Measurements from ENCODE around the gene TTLL4.

TTLL4 gene

DNA sequence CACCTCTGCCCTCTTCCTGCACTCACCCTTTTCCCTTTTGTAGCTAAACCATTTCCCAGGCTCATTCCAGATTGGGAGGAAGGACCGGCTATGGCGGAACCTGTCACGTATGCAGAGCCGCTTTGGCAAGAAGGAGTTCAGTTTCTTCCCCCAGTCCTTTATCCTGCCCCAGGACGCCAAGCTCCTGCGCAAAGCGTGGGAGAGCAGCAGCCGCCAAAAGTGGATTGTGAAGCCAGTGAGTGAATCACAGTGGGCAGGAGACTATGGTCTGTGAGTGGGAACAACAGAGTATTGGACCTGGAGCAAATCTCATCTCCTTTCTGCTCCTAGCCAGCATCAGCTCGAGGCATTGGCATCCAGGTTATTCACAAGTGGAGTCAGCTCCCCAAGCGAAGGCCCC lies 36.3 kb downstream of the TTLL4 start:
- H3K9ac ChIP-seq (ENCODE audit: low read length), result no peak overlapping the region
- H3K4me1 ChIP-seq (ENCODE audit: low read length), result peaks cover 32% of the 10 kb centered on the region
- no peaks in the 10 kb centered on the region for H3K79me2 ChIP-seq (ENCODE audit: low read length)
- no peak for TF ChIP-seq EZH2phosphoT487 (IDR thresholded peaks at IDR 0.05; ENCODE audit: low read depth)
- TF ChIP-seq CTCF (IDR thresholded peaks at IDR 0.05; ENCODE audit: low read depth, low read length), result no peak
- no peak overlapping the region for H3K4me2 ChIP-seq (ENCODE audit: low read length)
- H3K27ac ChIP-seq (ENCODE audit: low read length), result no peak overlapping the region
- H4K20me1 ChIP-seq (ENCODE audit: insufficient read depth, low read length), result peaks cover 8% of the 10 kb centered on the region
- no peaks in the 10 kb centered on the region for H3K27me3 ChIP-seq (ENCODE audit: low read depth, low read length)
- H3K4me3 ChIP-seq (ENCODE audit: low read length), result no peak overlapping the region
- no peak overlapping the region for H2AFZ ChIP-seq (ENCODE audit: low read depth, low read length)
- no peaks in the 10 kb centered on the region for H3K9me3 ChIP-seq (ENCODE audit: insufficient read depth, low read length)
- H3K36me3 ChIP-seq (replicated peaks; ENCODE audit: low read depth, low read length), result peaks cover 17% of the 10 kb centered on the region

- H3K79me2 ChIP-seq (ENCODE audit: low read length), result no peaks in the 10 kb centered on the region
- H3K4me3 ChIP-seq (ENCODE audit: low read length), result no peak overlapping the region
- H3K9me3 ChIP-seq (ENCODE audit: insufficient read depth, low read length), result no peaks in the 10 kb centered on the region
- no peak overlapping the region for H3K27ac ChIP-seq (ENCODE audit: low read length)
- H2AFZ ChIP-seq (ENCODE audit: low read depth, low read length), result no peak overlapping the region
- H3K36me3 ChIP-seq (replicated peaks; ENCODE audit: low read depth, low read length), result peaks cover 13% of the 10 kb centered on the region
- peaks cover 13% of the 10 kb centered on the region for H3K4me1 ChIP-seq (ENCODE audit: low read length)
- H3K4me2 ChIP-seq (ENCODE audit: low read length), result no peak overlapping the region
- no peaks in the 10 kb centered on the region for H4K20me1 ChIP-seq (ENCODE audit: insufficient read depth, low read length)
- no peak overlapping the region for H3K9ac ChIP-seq (ENCODE audit: low read length)
- no peak for TF ChIP-seq EZH2phosphoT487 (IDR thresholded peaks at IDR 0.05; ENCODE audit: low read depth)
- no peak for TF ChIP-seq CTCF (IDR thresholded peaks at IDR 0.05; ENCODE audit: low read depth, low read length)
- H3K27me3 ChIP-seq (ENCODE audit: low read depth, low read length), result no peaks in the 10 kb centered on the region
Measured at GRCh38 chr2:218748741-218749441, 38.3 kb downstream of the TTLL4 start.

GRCh38 chr2:218754201-218754600 lies 43.6 kb downstream of the TTLL4 start:
- H2AFZ ChIP-seq (ENCODE audit: low read depth, low read length), result no peak overlapping the region
- H3K27me3 ChIP-seq (ENCODE audit: low read depth, low read length), result no peaks in the 10 kb centered on the region
- no peaks in the 10 kb centered on the region for H3K79me2 ChIP-seq (ENCODE audit: low read length)
- no peak overlapping the region for H3K4me3 ChIP-seq (ENCODE audit: low read length)
- no peak overlapping the region for H3K27ac ChIP-seq (ENCODE audit: low read length)
- H4K20me1 ChIP-seq (ENCODE audit: insufficient read depth, low read length), result no peaks in the 10 kb centered on the region
- H3K4me2 ChIP-seq (ENCODE audit: low read length), result no peak overlapping the region
- peaks cover 6% of the 10 kb centered on the region for H3K36me3 ChIP-seq (replicated peaks; ENCODE audit: low read depth, low read length)
- H3K9me3 ChIP-seq (ENCODE audit: insufficient read depth, low read length), result no peaks in the 10 kb centered on the region
- TF ChIP-seq EZH2phosphoT487 (IDR thresholded peaks at IDR 0.05; ENCODE audit: low read depth) (no peak), CTCF (IDR thresholded peaks at IDR 0.05; ENCODE audit: low read depth, low read length) (no peak)
- no peaks in the 10 kb centered on the region for H3K4me1 ChIP-seq (ENCODE audit: low read length)
- no peak overlapping the region for H3K9ac ChIP-seq (ENCODE audit: low read length)

DNA sequence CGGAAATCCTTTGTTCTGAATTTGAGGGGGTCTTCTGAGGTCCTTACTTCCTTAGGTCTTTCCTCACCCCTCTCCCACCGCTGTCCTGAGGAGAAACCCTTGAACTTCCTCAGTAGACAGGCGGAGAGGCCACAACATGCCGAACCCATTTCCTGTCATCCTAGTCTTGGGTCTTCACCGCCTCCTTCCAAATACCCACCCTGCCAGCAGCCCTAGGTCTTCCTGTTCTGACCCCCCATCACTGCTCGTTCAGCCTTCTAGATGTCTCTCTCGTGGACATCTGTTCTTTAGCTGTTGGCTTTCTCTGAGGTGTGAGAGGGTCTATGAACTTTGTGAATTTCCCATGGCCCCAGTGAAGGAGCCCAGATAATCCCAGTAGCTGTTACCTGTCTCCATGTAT lies 44.1 kb downstream of the TTLL4 start:
- Histone ChIP-seq H2AFZ (ENCODE audit: low read depth, low read length) (no peak overlapping the region), H3K79me2 (ENCODE audit: low read length) (no peaks in the 10 kb centered on the region), H3K9ac (ENCODE audit: low read length) (no peak overlapping the region), H3K9me3 (ENCODE audit: insufficient read depth, low read length) (no peaks in the 10 kb centered on the region), H3K4me1 (ENCODE audit: low read length) (no peaks in the 10 kb centered on the region), H3K4me3 (ENCODE audit: low read length) (no peak overlapping the region), H3K36me3 (replicated peaks; ENCODE audit: low read depth, low read length) (peaks cover 6% of the 10 kb centered on the region), H3K27ac (ENCODE audit: low read length) (no peak overlapping the region), H3K4me2 (ENCODE audit: low read length) (no peak overlapping the region), H4K20me1 (ENCODE audit: insufficient read depth, low read length) (no peaks in the 10 kb centered on the region), H3K27me3 (ENCODE audit: low read depth, low read length) (no peaks in the 10 kb centered on the region)
- no peak for TF ChIP-seq CTCF (IDR thresholded peaks at IDR 0.05; ENCODE audit: low read depth, low read length)
- TF ChIP-seq EZH2phosphoT487 (IDR thresholded peaks at IDR 0.05; ENCODE audit: low read depth), result no peak
